Dermis lymphatic vessel endothelial cell (primary cell): ENCODE results near the gene SPTLC2. TPM values are rescaled to one million over a fixed set of nuclear protein-coding genes. Genes with fewer than 3 reads are reported as not detected.

ENCODE experiments used
- total RNA-seq: library from RNA; depleted of rRNA; stranded (reverse); fragments of >200 nt; gene quantifications from 2 replicates; pipeline ENCODE4 v1.2.1, GENCODE V29; 2014

The SPTLC2 gene
- 80.3 and 85.1 TPM in 2 replicates for total RNA-seq

GRCh38 chr14:77616454-77617229, at the start of gene SPTLC2:
TSS of gene SPTLC2 (minus strand) at chr14:77616637. CDS start at chr14:77616579, 58 bp downstream.

GRCh38 chr14:77498120-77498979, 118.1 kb downstream of the SPTLC2 start, which contains the start of gene ISM2:
TSS of gene ISM2 (minus strand) at chr14:77498816. CDS start at chr14:77498793, 23 bp downstream.

GRCh38 chr14:77457522-77458248, 158.8 kb downstream of the SPTLC2 start, which contains the start of the genes AHSA1 and VIPAS39:
TSS of gene AHSA1 (plus strand) at chr14:77458093. CDS start at chr14:77458190, 97 bp downstream.
TSS of gene VIPAS39 (minus strand) at chr14:77457601. CDS start at chr14:77454102, 3,499 bp downstream.

Other genes starting within 250 kb of the SPTLC2 start
- 8.3 and 9.9 TPM in 2 replicates for gene TMED8, start 239.5 kb downstream of the SPTLC2 start, total RNA-seq
- gene SAMD15, start 239.3 kb downstream of the SPTLC2 start, total RNA-seq = 0.33 and 1.2 TPM in 2 replicates
- gene NOXRED1, start 193.1 kb downstream of the SPTLC2 start, total RNA-seq = 0.11 and 0.17 TPM in 2 replicates
- 22.3 and 32.7 TPM in 2 replicates for gene VIPAS39, start 159.0 kb downstream of the SPTLC2 start, total RNA-seq
- 60.9 and 82.9 TPM in 2 replicates for gene AHSA1, start 158.5 kb downstream of the SPTLC2 start, total RNA-seq
- gene ISM2, start 117.8 kb downstream of the SPTLC2 start, total RNA-seq = 0.09 TPM in 1 of 2 replicates, not detected in the other
- gene ALKBH1, start 91.4 kb upstream of the SPTLC2 start, total RNA-seq = 6.4 and 8.9 TPM in 2 replicates
- 102 and 141 TPM in 2 replicates for gene SLIRP, start 91.5 kb upstream of the SPTLC2 start, total RNA-seq
- 46.1 and 61.7 TPM in 2 replicates for gene SNW1, start 144.5 kb upstream of the SPTLC2 start, total RNA-seq
- 2.4 and 3.7 TPM in 2 replicates for gene ADCK1, start 183.5 kb upstream of the SPTLC2 start, total RNA-seq